ENCODE data around the gene MREG. TPM values are rescaled to one million over a fixed set of nuclear protein-coding genes. Genes with fewer than 3 reads are reported as not detected.

MREG gene
- total and polyA plus RNA-seq, 10 of the 15 experiments (the other 5 are each of a cell fraction or from before 2014, with no cell fraction given), result 6.9 to 45.0 (median 28.5) TPM

DNA sequence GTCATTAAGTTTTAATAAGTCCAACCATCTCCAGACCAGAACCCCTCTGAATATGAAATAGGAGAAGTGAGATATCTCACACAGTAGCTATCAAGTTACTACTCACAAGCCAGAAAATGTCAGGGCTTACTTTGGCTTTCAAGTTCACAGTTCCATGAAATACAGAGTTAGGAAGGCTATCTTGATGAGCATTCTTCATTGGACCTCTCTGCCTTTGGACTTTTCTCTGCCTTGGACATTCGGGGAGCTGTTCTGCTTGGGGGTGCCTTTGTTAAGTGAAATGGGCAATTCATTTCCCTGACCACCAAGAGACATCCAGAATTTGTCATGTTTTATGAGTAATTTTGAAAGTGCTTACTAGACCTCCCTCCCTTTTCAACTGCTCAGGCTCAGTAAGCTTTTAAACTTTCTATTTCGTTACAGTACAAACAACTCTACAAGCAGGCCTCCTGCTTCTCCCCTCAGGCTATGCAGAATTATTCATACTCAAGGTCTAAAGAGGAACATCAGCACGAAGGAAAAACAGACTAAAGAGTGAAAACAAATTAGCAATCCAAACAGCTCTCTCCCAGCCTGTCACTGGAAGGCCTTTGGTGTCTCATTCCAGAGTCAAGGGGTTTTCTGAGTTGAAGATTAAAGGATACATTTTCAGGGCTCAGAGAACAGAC, 95.3 kb downstream of the MREG start (continued):
- TF ChIP-seq, protein P1, sequence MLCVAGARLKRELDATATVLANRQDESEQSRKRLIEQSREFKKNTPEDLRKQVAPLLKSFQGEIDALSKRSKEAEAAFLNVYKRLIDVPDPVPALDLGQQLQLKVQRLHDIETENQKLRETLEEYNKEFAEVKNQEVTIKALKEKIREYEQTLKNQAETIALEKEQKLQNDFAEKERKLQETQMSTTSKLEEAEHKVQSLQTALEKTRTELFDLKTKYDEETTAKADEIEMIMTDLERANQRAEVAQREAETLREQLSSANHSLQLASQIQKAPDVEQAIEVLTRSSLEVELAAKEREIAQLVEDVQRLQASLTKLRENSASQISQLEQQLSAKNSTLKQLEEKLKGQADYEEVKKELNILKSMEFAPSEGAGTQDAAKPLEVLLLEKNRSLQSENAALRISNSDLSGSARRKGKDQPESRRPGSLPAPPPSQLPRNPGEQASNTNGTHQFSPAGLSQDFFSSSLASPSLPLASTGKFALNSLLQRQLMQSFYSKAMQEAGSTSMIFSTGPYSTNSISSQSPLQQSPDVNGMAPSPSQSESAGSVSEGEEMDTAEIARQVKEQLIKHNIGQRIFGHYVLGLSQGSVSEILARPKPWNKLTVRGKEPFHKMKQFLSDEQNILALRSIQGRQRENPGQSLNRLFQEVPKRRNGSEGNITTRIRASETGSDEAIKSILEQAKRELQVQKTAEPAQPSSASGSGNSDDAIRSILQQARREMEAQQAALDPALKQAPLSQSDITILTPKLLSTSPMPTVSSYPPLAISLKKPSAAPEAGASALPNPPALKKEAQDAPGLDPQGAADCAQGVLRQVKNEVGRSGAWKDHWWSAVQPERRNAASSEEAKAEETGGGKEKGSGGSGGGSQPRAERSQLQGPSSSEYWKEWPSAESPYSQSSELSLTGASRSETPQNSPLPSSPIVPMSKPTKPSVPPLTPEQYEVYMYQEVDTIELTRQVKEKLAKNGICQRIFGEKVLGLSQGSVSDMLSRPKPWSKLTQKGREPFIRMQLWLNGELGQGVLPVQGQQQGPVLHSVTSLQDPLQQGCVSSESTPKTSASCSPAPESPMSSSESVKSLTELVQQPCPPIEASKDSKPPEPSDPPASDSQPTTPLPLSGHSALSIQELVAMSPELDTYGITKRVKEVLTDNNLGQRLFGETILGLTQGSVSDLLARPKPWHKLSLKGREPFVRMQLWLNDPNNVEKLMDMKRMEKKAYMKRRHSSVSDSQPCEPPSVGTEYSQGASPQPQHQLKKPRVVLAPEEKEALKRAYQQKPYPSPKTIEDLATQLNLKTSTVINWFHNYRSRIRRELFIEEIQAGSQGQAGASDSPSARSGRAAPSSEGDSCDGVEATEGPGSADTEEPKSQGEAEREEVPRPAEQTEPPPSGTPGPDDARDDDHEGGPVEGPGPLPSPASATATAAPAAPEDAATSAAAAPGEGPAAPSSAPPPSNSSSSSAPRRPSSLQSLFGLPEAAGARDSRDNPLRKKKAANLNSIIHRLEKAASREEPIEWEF (IDR thresholded peaks at IDR 0.05; ENCODE audit: insufficient replicate concordance, low read depth, low read length), result no peak
- TF ChIP-seq, protein P2, sequence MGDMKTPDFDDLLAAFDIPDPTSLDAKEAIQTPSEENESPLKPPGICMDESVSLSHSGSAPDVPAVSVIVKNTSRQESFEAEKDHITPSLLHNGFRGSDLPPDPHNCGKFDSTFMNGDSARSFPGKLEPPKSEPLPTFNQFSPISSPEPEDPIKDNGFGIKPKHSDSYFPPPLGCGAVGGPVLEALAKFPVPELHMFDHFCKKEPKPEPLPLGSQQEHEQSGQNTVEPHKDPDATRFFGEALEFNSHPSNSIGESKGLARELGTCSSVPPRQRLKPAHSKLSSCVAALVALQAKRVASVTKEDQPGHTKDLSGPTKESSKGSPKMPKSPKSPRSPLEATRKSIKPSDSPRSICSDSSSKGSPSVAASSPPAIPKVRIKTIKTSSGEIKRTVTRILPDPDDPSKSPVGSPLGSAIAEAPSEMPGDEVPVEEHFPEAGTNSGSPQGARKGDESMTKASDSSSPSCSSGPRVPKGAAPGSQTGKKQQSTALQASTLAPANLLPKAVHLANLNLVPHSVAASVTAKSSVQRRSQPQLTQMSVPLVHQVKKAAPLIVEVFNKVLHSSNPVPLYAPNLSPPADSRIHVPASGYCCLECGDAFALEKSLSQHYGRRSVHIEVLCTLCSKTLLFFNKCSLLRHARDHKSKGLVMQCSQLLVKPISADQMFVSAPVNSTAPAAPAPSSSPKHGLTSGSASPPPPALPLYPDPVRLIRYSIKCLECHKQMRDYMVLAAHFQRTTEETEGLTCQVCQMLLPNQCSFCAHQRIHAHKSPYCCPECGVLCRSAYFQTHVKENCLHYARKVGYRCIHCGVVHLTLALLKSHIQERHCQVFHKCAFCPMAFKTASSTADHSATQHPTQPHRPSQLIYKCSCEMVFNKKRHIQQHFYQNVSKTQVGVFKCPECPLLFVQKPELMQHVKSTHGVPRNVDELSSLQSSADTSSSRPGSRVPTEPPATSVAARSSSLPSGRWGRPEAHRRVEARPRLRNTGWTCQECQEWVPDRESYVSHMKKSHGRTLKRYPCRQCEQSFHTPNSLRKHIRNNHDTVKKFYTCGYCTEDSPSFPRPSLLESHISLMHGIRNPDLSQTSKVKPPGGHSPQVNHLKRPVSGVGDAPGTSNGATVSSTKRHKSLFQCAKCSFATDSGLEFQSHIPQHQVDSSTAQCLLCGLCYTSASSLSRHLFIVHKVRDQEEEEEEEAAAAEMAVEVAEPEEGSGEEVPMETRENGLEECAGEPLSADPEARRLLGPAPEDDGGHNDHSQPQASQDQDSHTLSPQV (IDR thresholded peaks at IDR 0.05), result no peak
- TF ChIP-seq, protein P3, sequence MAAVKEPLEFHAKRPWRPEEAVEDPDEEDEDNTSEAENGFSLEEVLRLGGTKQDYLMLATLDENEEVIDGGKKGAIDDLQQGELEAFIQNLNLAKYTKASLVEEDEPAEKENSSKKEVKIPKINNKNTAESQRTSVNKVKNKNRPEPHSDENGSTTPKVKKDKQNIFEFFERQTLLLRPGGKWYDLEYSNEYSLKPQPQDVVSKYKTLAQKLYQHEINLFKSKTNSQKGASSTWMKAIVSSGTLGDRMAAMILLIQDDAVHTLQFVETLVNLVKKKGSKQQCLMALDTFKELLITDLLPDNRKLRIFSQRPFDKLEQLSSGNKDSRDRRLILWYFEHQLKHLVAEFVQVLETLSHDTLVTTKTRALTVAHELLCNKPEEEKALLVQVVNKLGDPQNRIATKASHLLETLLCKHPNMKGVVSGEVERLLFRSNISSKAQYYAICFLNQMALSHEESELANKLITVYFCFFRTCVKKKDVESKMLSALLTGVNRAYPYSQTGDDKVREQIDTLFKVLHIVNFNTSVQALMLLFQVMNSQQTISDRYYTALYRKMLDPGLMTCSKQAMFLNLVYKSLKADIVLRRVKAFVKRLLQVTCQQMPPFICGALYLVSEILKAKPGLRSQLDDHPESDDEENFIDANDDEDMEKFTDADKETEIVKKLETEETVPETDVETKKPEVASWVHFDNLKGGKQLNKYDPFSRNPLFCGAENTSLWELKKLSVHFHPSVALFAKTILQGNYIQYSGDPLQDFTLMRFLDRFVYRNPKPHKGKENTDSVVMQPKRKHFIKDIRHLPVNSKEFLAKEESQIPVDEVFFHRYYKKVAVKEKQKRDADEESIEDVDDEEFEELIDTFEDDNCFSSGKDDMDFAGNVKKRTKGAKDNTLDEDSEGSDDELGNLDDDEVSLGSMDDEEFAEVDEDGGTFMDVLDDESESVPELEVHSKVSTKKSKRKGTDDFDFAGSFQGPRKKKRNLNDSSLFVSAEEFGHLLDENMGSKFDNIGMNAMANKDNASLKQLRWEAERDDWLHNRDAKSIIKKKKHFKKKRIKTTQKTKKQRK (IDR thresholded peaks at IDR 0.05; ENCODE audit: low read depth, low read length), result no peak
- TF ChIP-seq SMC3 (IDR thresholded peaks at IDR 0.05; ENCODE audit: borderline replicate concordance, low read length) (peak; percentile 32; the same call in 1 of the 2 replicates), BMI1 (IDR thresholded peaks at IDR 0.05; ENCODE audit: borderline replicate concordance) (peak; percentile 76), HCFC1 (IDR thresholded peaks at IDR 0.05; ENCODE audit: low read length) (no peak), MYC (IDR thresholded peaks at IDR 0.05; ENCODE audit: insufficient read depth, insufficient read length, insufficient replicate concordance, low read length, severe bottlenecking) (no peak), EED (IDR thresholded peaks at IDR 0.05; ENCODE audit: low read depth) (peak; percentile 80)
- TF ChIP-seq, protein P4, sequence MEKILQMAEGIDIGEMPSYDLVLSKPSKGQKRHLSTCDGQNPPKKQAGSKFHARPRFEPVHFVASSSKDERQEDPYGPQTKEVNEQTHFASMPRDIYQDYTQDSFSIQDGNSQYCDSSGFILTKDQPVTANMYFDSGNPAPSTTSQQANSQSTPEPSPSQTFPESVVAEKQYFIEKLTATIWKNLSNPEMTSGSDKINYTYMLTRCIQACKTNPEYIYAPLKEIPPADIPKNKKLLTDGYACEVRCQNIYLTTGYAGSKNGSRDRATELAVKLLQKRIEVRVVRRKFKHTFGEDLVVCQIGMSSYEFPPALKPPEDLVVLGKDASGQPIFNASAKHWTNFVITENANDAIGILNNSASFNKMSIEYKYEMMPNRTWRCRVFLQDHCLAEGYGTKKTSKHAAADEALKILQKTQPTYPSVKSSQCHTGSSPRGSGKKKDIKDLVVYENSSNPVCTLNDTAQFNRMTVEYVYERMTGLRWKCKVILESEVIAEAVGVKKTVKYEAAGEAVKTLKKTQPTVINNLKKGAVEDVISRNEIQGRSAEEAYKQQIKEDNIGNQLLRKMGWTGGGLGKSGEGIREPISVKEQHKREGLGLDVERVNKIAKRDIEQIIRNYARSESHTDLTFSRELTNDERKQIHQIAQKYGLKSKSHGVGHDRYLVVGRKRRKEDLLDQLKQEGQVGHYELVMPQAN (conservative IDR thresholded peaks at IDR 0.05), result no peak
